ENCODE results near the gene COG3. TPM values are rescaled to one million over a fixed set of nuclear protein-coding genes. Genes with fewer than 3 reads are reported as not detected.

COG3 gene
- total RNA-seq, 4 donors from 2014 or later, result 48.7 to 84.3 (median 64.0) TPM

DNA sequence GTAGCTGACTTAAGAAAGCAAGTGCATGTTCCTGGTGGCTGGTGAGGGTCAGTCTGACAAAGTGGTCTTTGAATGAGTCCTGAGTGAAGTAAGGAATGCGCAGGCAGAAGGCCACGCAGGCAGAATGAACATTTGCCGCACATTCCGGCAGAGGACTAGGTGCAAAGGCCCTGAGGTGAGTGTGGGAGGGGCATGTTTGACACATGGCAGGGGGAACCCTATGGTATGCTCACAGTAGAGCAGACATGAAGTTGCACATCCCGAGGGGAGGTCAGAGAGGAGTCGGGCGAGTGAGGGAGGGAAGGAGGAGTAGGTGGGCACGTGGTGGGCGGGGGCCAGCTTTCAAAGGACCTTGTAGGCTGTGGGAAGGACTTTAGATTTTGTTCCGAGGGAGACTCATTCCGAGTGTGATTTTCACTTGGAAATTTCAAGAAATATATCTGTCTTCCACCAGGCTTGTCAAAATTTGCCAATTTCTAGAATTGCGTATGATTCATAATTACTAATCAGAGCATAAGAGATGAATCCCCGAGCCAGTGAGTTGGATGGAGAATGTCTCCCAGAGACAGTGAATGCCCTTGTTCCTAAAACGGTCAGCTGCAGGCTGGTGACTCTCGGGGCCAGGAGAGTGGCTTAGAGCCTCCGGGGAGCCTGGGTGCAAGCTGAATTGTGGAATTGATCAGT, 110.5 kb downstream of the COG3 start:
- no peaks in the 10 kb centered on the region for H3K4me1 ChIP-seq
- no peak overlapping the region for H3K4me3 ChIP-seq
- no peak for TF ChIP-seq POLR2A (IDR thresholded peaks at IDR 0.05)
- TF ChIP-seq CTCF (IDR thresholded peaks at IDR 0.05), result no peak
- H3K27ac ChIP-seq, result no peak overlapping the region
- no peaks in the 10 kb centered on the region for H3K27me3 ChIP-seq
- no peak for DNase-seq
- no peaks in the 10 kb centered on the region for H3K9me3 ChIP-seq
- H3K36me3 ChIP-seq, result no peaks in the 10 kb centered on the region

DNA sequence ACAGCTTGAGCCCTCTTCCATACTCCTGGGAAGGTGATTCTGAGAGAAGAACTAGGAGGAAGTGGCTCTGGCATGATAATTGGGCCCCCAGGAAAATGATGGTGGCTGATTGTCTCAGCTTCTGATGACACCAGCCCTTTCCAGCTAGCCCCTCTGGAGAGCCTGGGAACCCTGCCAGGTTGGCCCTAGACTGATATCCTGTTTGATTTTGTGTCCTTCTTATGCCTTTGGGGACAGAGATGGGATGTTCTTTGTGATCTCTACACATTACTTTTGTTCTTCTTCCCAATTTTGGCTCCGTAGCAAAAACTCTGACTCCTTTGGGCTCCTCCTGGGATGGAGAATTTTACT, 111.1 kb downstream of the COG3 start:
- TF ChIP-seq CTCF (IDR thresholded peaks at IDR 0.05) (no peak), POLR2A (IDR thresholded peaks at IDR 0.05) (no peak)
- no peak for DNase-seq
- no peak overlapping the region for H3K27ac ChIP-seq

DNA sequence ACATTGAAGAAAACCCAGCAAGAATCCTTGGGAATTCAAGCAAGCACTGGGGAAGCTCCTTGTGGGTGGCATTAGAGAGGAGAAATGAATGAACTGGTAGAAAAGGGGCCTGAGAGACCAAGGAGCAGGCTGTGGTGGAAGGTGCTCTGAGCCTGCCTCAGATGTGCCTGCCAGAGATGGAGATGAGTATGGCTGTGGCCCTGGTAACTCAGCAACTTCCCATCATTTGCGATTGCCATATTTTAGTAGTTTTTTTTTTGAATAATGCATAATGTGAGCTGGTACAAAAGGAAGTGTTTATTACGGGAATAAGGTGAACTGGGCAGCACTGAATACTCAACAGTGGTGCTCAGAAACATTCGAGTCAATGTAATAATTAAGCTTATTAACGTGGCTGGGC, 111.7 kb downstream of the COG3 start:
- DNase-seq, result no peak
- no peaks in the 10 kb centered on the region for H3K27me3 ChIP-seq
- TF ChIP-seq POLR2A (IDR thresholded peaks at IDR 0.05), result no peak
- TF ChIP-seq CTCF (IDR thresholded peaks at IDR 0.05), result no peak
- H3K9me3 ChIP-seq, result no peaks in the 10 kb centered on the region
- H3K4me3 ChIP-seq, result no peak overlapping the region
- H3K27ac ChIP-seq, result no peak overlapping the region
- no peaks in the 10 kb centered on the region for H3K36me3 ChIP-seq
- no peaks in the 10 kb centered on the region for H3K4me1 ChIP-seq

More for the DNA sequence above, 111.1 kb downstream of the COG3 start:
- Histone ChIP-seq H3K27me3 (no peaks in the 10 kb centered on the region), H3K4me3 (no peak overlapping the region), H3K4me1 (no peaks in the 10 kb centered on the region), H3K36me3 (no peaks in the 10 kb centered on the region), H3K9me3 (no peaks in the 10 kb centered on the region)

- TF ChIP-seq CTCF (IDR thresholded peaks at IDR 0.05) (no peak), POLR2A (IDR thresholded peaks at IDR 0.05) (no peak)
- no peak overlapping the region for H3K27ac ChIP-seq
- peaks cover 0 to 6% (median 0%) of the 10 kb centered on the region in 4 donors for H3K9me3 ChIP-seq
- H3K4me3 ChIP-seq, result no peak overlapping the region
- no peaks in the 10 kb centered on the region for H3K4me1 ChIP-seq
- no peaks in the 10 kb centered on the region for H3K36me3 ChIP-seq
- no peak for DNase-seq
- no peaks in the 10 kb centered on the region for H3K27me3 ChIP-seq
These were observed 117.8 kb downstream of the COG3 start for GRCh38 chr13:45582408-45583076.

DNA sequence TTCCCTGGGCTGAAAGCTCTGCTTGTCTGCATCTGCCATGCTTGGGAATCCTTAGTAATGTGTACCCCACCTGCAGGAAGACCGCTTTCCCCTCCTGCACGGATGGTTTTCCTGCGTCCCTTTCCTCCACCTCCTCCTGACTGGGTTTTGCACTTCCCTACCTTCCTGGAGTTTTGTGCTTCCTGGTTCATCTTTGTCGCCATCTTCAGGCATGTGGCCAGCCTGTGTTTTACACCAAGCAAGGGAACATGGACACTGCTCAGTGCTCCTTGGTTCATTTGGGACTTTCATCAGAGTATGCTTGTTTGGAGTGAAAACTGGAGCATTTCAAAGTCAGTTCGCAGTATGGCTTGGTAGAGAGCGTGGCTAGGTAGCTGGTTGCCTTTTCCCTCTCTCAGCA, 120.1 kb downstream of the COG3 start:
- peaks cover 0 to 6% (median 0%) of the 10 kb centered on the region in 4 donors for H3K9me3 ChIP-seq
- no peaks in the 10 kb centered on the region for H3K27me3 ChIP-seq
- H3K4me1 ChIP-seq, result no peaks in the 10 kb centered on the region
- no peak for DNase-seq
- no peak overlapping the region for H3K4me3 ChIP-seq
- TF ChIP-seq CTCF (IDR thresholded peaks at IDR 0.05), result no peak
- TF ChIP-seq POLR2A (IDR thresholded peaks at IDR 0.05), result no peak
- no peaks in the 10 kb centered on the region for H3K36me3 ChIP-seq
- H3K27ac ChIP-seq, result no peak overlapping the region

Small RNA genes within 50 kb of the gene (small RNA-seq; reads per million reads assigned to genes)
- 0 reads per million in 2 donors for gene RNA5SP27
- gene TIMM9P3, result 0 reads per million in 2 donors

Other genes starting within 250 kb of the COG3 start
- 1,000 to 10,000 TPM; 1,719 to 2,278 (median 1,854) TPM for gene TPT1, start 123.8 kb upstream of the COG3 start, total RNA-seq
- 10 to 100 TPM in 1 of 4 donors, 1 to 10 TPM in 3; 5.5 to 16.5 (median 8.8) TPM for gene SLC25A30, start 46.6 kb upstream of the COG3 start, total RNA-seq
- not detected for gene ERICH6B, start 150.8 kb downstream of the COG3 start, total RNA-seq
- gene CBY2, start 237.4 kb downstream of the COG3 start, total RNA-seq, result not detected